Measurements from ENCODE around the gene ABCF2. TPM values are rescaled to one million over a fixed set of nuclear protein-coding genes. Genes with fewer than 3 reads are reported as not detected.
A peak's percentile ranks its signal among the peaks of the same experiment; 100 is the strongest.

ABCF2 gene
- total RNA-seq, 2 donors from 2014 or later: 68.4 to 118 TPM

DNA sequence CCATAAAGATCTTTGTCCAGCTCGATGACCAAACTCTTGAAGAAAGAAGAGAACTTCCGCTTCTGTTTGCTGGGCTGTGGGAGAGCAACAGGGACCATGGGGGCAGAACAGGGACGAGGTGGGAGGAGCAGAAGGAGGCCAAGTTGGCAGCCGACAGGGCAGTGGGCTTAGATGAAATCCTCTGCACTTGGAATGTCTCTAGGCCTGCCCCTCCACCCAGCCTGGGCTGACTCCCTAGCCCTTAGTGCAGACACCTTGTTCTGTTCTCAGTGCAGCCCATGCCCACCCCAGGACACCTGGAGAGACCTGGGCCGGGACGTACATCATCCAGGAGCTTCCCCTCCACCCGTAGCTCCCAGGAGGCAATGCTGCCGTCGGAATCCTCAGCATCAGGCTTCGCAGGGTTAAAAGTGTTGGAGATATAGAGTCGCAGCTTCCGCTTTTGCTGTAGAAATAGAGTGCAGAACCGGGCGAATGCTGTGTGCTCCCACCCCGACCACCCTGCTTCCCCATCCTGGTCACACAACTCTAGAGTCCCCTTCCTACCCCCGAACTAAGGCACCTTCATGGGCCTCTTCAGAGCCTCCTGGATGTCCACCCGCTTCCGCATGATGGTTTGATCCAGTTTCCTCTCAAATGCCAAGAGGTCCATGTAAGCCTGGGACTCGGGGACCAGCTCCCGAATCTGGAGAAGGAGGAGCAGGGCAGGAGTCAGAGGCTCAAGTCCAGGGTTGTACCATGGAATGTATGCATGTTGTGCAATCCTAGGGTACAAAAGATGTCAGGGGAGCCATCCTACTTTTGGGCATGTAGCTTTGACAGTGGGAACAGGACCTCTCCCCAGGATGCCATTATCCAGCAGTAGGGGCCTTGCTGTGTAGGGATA, 15.4 kb upstream of the ABCF2 start:
- Mint-ChIP-seq H3K36me3 (no peaks in the 10 kb centered on the region), H3K4me1 (ENCODE audit: low read depth in 2 of 2) (peaks cover 13 to 17% of the 10 kb centered on the region in 2 donors), H3K27ac (no peak overlapping the region), H3K4me3 (no peak overlapping the region), H3K9me3 (no peaks in the 10 kb centered on the region), H3K27me3 (peaks cover 0 to 3% of the 10 kb centered on the region in 2 donors)
- DNase-seq (ENCODE audit: low spot score) (no peak), ATAC-seq (no peak)

- ATAC-seq (no peak), DNase-seq (ENCODE audit: low spot score) (no peak)
- no peaks in the 10 kb centered on the region for H3K9me3 Mint-ChIP-seq
Measured at GRCh38 chr7:151241755-151242096, 14.7 kb upstream of the ABCF2 start.

GRCh38 chr7:151240942-151241754, 14.1 kb upstream of the ABCF2 start:
- ATAC-seq: no peak
- Mint-ChIP-seq H3K4me1 (ENCODE audit: low read depth in 2 of 2) (peaks cover 18 to 24% of the 10 kb centered on the region in 2 donors), H3K9me3 (no peaks in the 10 kb centered on the region), H3K36me3 (peaks cover 4% of the 10 kb centered on the region), H3K27me3 (peaks cover 0 to 1% of the 10 kb centered on the region in 2 donors), H3K4me3 (no peak overlapping the region), H3K27ac (no peak overlapping the region)
- no peak for DNase-seq (ENCODE audit: low spot score)

More at GRCh38 chr7:151241755-151242096, 14.7 kb upstream of the ABCF2 start:
- Mint-ChIP-seq H3K4me3 (no peak overlapping the region), H3K4me1 (ENCODE audit: low read depth in 2 of 2) (peaks cover 17 to 20% of the 10 kb centered on the region in 2 donors), H3K27ac (no peak overlapping the region), H3K36me3 (peaks cover 3% of the 10 kb centered on the region), H3K27me3 (peaks cover 0 to 3% of the 10 kb centered on the region in 2 donors)

DNA sequence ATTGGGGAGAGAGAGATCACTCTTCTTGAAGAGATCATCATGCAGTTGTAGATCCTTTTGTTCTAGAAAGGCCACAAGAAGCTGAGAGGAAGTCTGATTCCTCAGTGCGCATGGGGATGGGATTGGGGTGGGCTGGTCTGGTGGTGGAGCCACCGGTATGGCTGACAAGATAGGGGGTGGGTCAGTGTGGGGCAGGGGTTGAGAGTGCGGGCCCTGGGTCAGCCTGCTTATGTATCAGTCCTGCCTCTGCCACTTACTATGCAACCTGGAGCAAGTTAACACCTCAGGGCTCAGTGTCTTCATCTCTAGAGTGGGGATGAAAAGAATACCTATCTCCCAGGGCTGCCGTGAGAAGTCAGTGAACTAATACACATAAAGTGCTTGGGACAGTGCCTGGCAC, 13.5 kb upstream of the ABCF2 start:
- Mint-ChIP-seq H3K27me3 (no peaks in the 10 kb centered on the region), H3K36me3 (peaks cover 4% of the 10 kb centered on the region), H3K4me1 (ENCODE audit: low read depth in 2 of 2) (peaks cover 18 to 22% of the 10 kb centered on the region in 2 donors), H3K9me3 (no peaks in the 10 kb centered on the region), H3K27ac (no peak overlapping the region), H3K4me3 (no peak overlapping the region)
- ATAC-seq: no peak
- no peak for DNase-seq (ENCODE audit: low spot score)

DNA sequence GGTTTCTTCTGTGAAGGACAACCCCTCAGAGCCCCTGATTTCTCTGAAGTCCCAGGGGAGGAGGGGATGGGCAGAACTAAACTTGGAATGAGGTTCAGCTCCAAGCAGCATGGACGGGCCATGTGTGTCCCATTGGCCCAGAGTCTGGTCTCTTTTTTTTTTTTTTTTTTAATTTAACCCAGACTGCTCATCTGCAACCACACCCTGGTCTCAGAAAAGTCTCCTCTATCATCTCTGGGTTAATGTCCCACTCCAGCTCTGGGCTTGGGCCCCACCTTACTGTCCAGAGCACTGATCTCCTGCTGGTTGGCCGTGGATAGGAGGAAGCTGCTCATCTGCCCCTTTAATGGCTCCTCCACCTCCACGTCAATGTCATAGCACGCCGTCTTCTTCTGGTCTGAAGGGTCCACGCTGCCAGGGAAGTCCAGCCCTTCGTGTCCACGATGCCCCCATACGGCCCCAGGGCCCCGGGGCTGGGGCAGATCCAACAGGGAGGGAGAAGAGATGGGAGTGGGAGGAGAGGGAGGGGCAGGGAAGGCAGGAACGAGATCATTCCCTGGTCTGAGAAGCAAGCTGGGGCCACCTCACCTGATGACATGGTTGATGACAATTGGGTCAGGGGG, 12.9 kb upstream of the ABCF2 start:
- no peaks in the 10 kb centered on the region for H3K9me3 Mint-ChIP-seq
- H3K4me3 Mint-ChIP-seq: no peak overlapping the region
- peaks cover 21 to 22% of the 10 kb centered on the region in 2 donors for H3K4me1 Mint-ChIP-seq (ENCODE audit: low read depth in 2 of 2)
- H3K36me3 Mint-ChIP-seq: peaks cover 4% of the 10 kb centered on the region
- no peak overlapping the region for H3K27ac Mint-ChIP-seq
- no peaks in the 10 kb centered on the region for H3K27me3 Mint-ChIP-seq
- no peak for ATAC-seq
- no peak for DNase-seq (ENCODE audit: low spot score)

- Mint-ChIP-seq H3K4me3 (no peak overlapping the region), H3K27ac (no peak overlapping the region), H3K4me1 (ENCODE audit: low read depth in 2 of 2) (peaks cover 21 to 25% of the 10 kb centered on the region in 2 donors), H3K9me3 (no peaks in the 10 kb centered on the region), H3K36me3 (peaks cover 4% of the 10 kb centered on the region), H3K27me3 (no peaks in the 10 kb centered on the region)
- ATAC-seq (no peak), DNase-seq (ENCODE audit: low spot score) (no peak)
Measured at GRCh38 chr7:151238924-151239836, 12.2 kb upstream of the ABCF2 start.

GRCh38 chr7:151238190-151238810, 11.3 kb upstream of the ABCF2 start:
- Mint-ChIP-seq H3K27ac (no peak overlapping the region), H3K27me3 (no peaks in the 10 kb centered on the region)

DNA sequence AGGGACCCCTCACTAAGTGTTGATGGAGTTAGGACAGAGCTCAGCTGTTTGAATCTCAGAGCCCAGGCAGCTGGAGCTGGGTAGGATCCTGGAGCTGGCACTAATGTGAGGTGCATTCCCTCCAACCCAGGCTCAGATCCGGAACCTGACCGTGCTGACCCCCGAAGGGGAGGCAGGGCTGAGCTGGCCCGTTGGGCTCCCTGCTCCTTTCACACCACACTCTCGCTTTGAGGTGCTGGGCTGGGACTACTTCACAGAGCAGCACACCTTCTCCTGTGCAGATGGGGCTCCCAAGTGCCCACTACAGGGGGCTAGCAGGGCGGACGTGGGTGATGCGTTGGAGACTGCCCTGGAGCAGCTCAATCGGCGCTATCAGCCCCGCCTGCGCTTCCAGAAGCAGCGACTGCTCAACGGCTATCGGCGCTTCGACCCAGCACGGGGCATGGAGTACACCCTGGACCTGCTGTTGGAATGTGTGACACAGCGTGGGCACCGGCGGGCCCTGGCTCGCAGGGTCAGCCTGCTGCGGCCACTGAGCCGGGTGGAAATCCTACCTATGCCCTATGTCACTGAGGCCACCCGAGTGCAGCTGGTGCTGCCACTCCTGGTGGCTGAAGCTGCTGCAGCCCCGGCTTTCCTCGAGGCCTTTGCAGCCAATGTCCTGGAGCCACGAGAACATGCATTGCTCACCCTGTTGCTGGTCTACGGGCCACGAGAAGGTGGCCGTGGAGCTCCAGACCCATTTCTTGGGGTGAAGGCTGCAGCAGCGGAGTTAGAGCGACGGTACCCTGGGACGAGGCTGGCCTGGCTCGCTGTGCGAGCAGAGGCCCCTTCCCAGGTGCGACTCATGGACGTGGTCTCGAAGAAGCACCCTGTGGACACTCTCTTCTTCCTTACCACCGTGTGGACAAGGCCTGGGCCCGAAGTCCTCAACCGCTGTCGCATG, 10.5 kb upstream of the ABCF2 start:
- Mint-ChIP-seq H3K27me3 (no peaks in the 10 kb centered on the region), H3K4me3 (no peak overlapping the region), H3K4me1 (ENCODE audit: low read depth in 2 of 2) (peaks cover 23% of the 10 kb centered on the region in 2 donors), H3K36me3 (peaks cover 8% of the 10 kb centered on the region), H3K27ac (no peak overlapping the region), H3K9me3 (no peaks in the 10 kb centered on the region)
- DNase-seq (ENCODE audit: low spot score): peak; percentile 26
- no peak for ATAC-seq

More at GRCh38 chr7:151238190-151238810, 11.3 kb upstream of the ABCF2 start:
- H3K4me1 Mint-ChIP-seq (ENCODE audit: low read depth in 2 of 2): peaks cover 23 to 26% of the 10 kb centered on the region in 2 donors
- DNase-seq (ENCODE audit: low spot score) (no peak), ATAC-seq (no peak)
- H3K4me3 Mint-ChIP-seq: no peak overlapping the region
- H3K36me3 Mint-ChIP-seq: peaks cover 4% of the 10 kb centered on the region
- no peaks in the 10 kb centered on the region for H3K9me3 Mint-ChIP-seq

DNA sequence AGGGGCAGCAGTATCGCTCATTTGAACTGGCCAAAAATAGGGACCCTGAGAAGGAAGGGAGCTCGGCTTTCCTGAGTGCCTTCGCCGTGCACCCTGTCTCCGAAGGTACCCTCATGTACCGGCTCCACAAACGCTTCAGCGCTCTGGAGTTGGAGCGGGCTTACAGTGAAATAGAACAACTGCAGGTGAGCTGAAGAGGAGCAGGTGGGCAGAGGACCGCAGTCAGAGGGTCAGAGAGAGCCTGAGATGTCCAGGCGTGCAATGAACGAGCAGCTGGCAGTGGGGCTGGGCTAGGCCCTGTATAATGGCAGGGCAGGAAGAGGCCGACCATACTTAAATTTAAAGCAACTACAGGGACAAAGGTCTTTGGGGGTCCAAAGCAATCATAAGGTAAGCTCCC, 9.4 kb upstream of the ABCF2 start:
- Mint-ChIP-seq H3K4me3 (no peak overlapping the region), H3K9me3 (no peaks in the 10 kb centered on the region), H3K36me3 (peaks cover 8% of the 10 kb centered on the region), H3K27me3 (no peaks in the 10 kb centered on the region), H3K27ac (no peak overlapping the region), H3K4me1 (ENCODE audit: low read depth in 2 of 2) (peaks cover 32 to 33% of the 10 kb centered on the region in 2 donors)
- DNase-seq (ENCODE audit: low spot score) (peak; percentile 20), ATAC-seq (no peak)

DNA sequence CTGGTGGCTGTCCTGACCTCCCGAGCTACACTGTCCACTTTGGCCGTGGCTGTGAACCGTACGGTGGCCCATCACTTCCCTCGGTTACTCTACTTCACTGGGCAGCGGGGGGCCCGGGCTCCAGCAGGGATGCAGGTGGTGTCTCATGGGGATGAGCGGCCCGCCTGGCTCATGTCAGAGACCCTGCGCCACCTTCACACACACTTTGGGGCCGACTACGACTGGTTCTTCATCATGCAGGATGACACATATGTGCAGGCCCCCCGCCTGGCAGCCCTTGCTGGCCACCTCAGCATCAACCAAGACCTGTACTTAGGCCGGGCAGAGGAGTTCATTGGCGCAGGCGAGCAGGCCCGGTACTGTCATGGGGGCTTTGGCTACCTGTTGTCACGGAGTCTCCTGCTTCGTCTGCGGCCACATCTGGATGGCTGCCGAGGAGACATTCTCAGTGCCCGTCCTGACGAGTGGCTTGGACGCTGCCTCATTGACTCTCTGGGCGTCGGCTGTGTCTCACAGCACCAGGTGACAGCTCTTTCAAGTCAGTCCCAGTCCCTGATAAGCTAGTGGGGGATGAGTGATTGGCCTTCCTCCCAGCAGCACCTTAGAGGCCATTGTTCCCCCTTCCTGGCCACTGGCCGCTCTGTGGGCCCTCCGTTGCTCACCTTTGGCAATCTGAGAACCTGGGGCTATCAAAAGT, 8.2 kb upstream of the ABCF2 start:
- Mint-ChIP-seq H3K36me3 (peaks cover 8% of the 10 kb centered on the region), H3K4me3 (no peak overlapping the region), H3K4me1 (ENCODE audit: low read depth in 2 of 2) (peaks cover 32 to 33% of the 10 kb centered on the region in 2 donors), H3K27me3 (no peaks in the 10 kb centered on the region), H3K9me3 (no peaks in the 10 kb centered on the region), H3K27ac (peak overlapping the region in 1 of 2 donors; percentile 99)
- ATAC-seq: no peak
- DNase-seq (ENCODE audit: low spot score): peak; percentile 56

- Mint-ChIP-seq H3K27me3 (no peaks in the 10 kb centered on the region), H3K36me3 (peaks cover 8% of the 10 kb centered on the region), H3K4me3 (peak overlapping the region; percentile 98), H3K4me1 (ENCODE audit: low read depth in 2 of 2) (peaks cover 32 to 33% of the 10 kb centered on the region in 2 donors), H3K27ac (peak overlapping the region; percentile 95 to 99), H3K9me3 (no peaks in the 10 kb centered on the region)
- ATAC-seq (no peak), DNase-seq (ENCODE audit: low spot score) (peak; percentile 41)
Measured at GRCh38 chr7:151233804-151234203, 6.8 kb upstream of the ABCF2 start.

Data from natural killer cell treated with Interleukin-12 subunit alpha and Interleukin-12 subunit beta and Interleukin-15 and Interleukin-18, amount 100 ng/mL, for 72 hours (primary cell).